ENCODE results near the gene CMC4. TPM values are rescaled to one million over a fixed set of nuclear protein-coding genes. Genes with fewer than 3 reads are reported as not detected.
A peak's percentile ranks its signal among the peaks of the same experiment; 100 is the strongest.

The CMC4 gene
- 1 to 10 TPM; 4.1 to 5.6 TPM for total RNA-seq

GRCh38 chrX:155070975-155071693 is at the start of gene CMC4, which contains the start of the genes BRCC3 and MTCP1:
Gene CMC4 (minus strand): TSS chrX:155071136. CDS start chrX:155064023, 7,113 bp downstream.
Gene BRCC3 (plus strand): TSS chrX:155071508. CDS start chrX:155071528, 20 bp downstream.
Gene MTCP1 (minus strand): TSS chrX:155071136. CDS start chrX:155066010, 5,126 bp downstream.
- Mint-ChIP-seq H3K27me3 (ENCODE audit: low read depth) (no peaks in the 10 kb centered on the region), H3K27ac (peak within 1 kb of the TSS; percentile 92), H3K36me3 (ENCODE audit: low read depth) (peaks cover 34% of the 10 kb centered on the region), H3K4me3 (peak within 1 kb of the TSS; percentile 91), H3K9me3 (ENCODE audit: insufficient read depth) (no peaks in the 10 kb centered on the region), H3K4me1 (ENCODE audit: low read depth) (peaks cover 44% of the 10 kb centered on the region)
- ChIA-PET CTCF (interaction anchor here (2.8 kb wide), 1 partner anchor 13 kb away, joined by 16 read pairs; no protein-coding TSS in a partner anchor), POLR2A (interaction anchor here (0.9 to 1.2 kb wide), 2 partner anchors 9 to 44 kb away, joined by 3 to 4 read pairs (median 3); partner anchors contain the start of gene FUNDC2)
- peak; percentile 93 for ATAC-seq
- DNase-seq = peak; percentile 82

GRCh38 chrX:155115174-155115819 is 44.4 kb upstream of the CMC4 start:
- Mint-ChIP-seq H3K9me3 (ENCODE audit: insufficient read depth) (no peaks in the 10 kb centered on the region), H3K27ac (no peak overlapping the region), H3K4me3 (no peak overlapping the region), H3K4me1 (ENCODE audit: low read depth) (no peaks in the 10 kb centered on the region), H3K36me3 (ENCODE audit: low read depth) (peaks cover 37% of the 10 kb centered on the region), H3K27me3 (ENCODE audit: low read depth) (no peaks in the 10 kb centered on the region)
- ATAC-seq (no peak), DNase-seq (no peak)
- POLR2A ChIA-PET = no interaction called here
- CTCF ChIA-PET = no interaction called here

GRCh38 chrX:155113097-155113496 is 42.2 kb upstream of the CMC4 start:
- H3K36me3 Mint-ChIP-seq (ENCODE audit: low read depth) = peaks cover 37% of the 10 kb centered on the region
- ChIA-PET CTCF (no interaction called here), POLR2A (no interaction called here)
- H3K27ac Mint-ChIP-seq = no peak overlapping the region
- no peaks in the 10 kb centered on the region for H3K4me1 Mint-ChIP-seq (ENCODE audit: low read depth)
- DNase-seq (no peak), ATAC-seq (no peak)
- H3K4me3 Mint-ChIP-seq = no peak overlapping the region
- no peaks in the 10 kb centered on the region for H3K27me3 Mint-ChIP-seq (ENCODE audit: low read depth)
- H3K9me3 Mint-ChIP-seq (ENCODE audit: insufficient read depth) = no peaks in the 10 kb centered on the region

- POLR2A ChIA-PET = no interaction called here
- Mint-ChIP-seq H3K36me3 (ENCODE audit: low read depth) (peaks cover 44% of the 10 kb centered on the region), H3K27ac (no peak overlapping the region), H3K27me3 (ENCODE audit: low read depth) (no peaks in the 10 kb centered on the region), H3K4me3 (no peak overlapping the region), H3K9me3 (ENCODE audit: insufficient read depth) (no peaks in the 10 kb centered on the region), H3K4me1 (ENCODE audit: low read depth) (no peaks in the 10 kb centered on the region)
- no peak for DNase-seq
- ATAC-seq = no peak
- CTCF ChIA-PET = no interaction called here
Measured at GRCh38 chrX:155112171-155112570, 41.2 kb upstream of the CMC4 start.

GRCh38 chrX:155108427-155108826 is 37.5 kb upstream of the CMC4 start:
- Mint-ChIP-seq H3K27me3 (ENCODE audit: low read depth) (no peaks in the 10 kb centered on the region), H3K36me3 (ENCODE audit: low read depth) (peaks cover 45% of the 10 kb centered on the region), H3K27ac (no peak overlapping the region), H3K4me3 (no peak overlapping the region), H3K9me3 (ENCODE audit: insufficient read depth) (no peaks in the 10 kb centered on the region), H3K4me1 (ENCODE audit: low read depth) (no peaks in the 10 kb centered on the region)
- POLR2A ChIA-PET = no interaction called here
- CTCF ChIA-PET = no interaction called here
- DNase-seq = no peak
- ATAC-seq = no peak

GRCh38 chrX:155105919-155106318 is 35.0 kb upstream of the CMC4 start:
- H3K27ac Mint-ChIP-seq = no peak overlapping the region
- DNase-seq = no peak

GRCh38 chrX:155094468-155095061 is 23.6 kb upstream of the CMC4 start:
- H3K36me3 Mint-ChIP-seq (ENCODE audit: low read depth) = peaks cover 28% of the 10 kb centered on the region
- H3K27me3 Mint-ChIP-seq (ENCODE audit: low read depth) = no peaks in the 10 kb centered on the region
- ChIA-PET POLR2A (no interaction called here), CTCF (interaction anchor here (0.7 to 3.7 kb wide), 10 partner anchors 10 to 177 kb away, joined by 3 to 16 read pairs (median 4); partner anchors contain the start of gene VBP1)
- H3K4me1 Mint-ChIP-seq (ENCODE audit: low read depth) = no peaks in the 10 kb centered on the region
- H3K9me3 Mint-ChIP-seq (ENCODE audit: insufficient read depth) = no peaks in the 10 kb centered on the region
- DNase-seq (peak; percentile 39), ATAC-seq (peak; percentile 53)
- no peak overlapping the region for H3K27ac Mint-ChIP-seq
- H3K4me3 Mint-ChIP-seq = no peak overlapping the region

More at GRCh38 chrX:155105919-155106318, 35.0 kb upstream of the CMC4 start:
- ChIA-PET CTCF (interaction anchor here (1.5 kb wide), 1 partner anchor 188 kb away, joined by 3 read pairs; no protein-coding TSS in a partner anchor), POLR2A (no interaction called here)
- H3K9me3 Mint-ChIP-seq (ENCODE audit: insufficient read depth) = no peaks in the 10 kb centered on the region
- no peak for ATAC-seq
- H3K4me3 Mint-ChIP-seq = no peak overlapping the region
- H3K27me3 Mint-ChIP-seq (ENCODE audit: low read depth) = no peaks in the 10 kb centered on the region
- H3K4me1 Mint-ChIP-seq (ENCODE audit: low read depth) = no peaks in the 10 kb centered on the region
- H3K36me3 Mint-ChIP-seq (ENCODE audit: low read depth) = peaks cover 34% of the 10 kb centered on the region

GRCh38 chrX:155086961-155087735 is 16.2 kb upstream of the CMC4 start:
- no peak overlapping the region for H3K27ac Mint-ChIP-seq
- no peaks in the 10 kb centered on the region for H3K4me1 Mint-ChIP-seq (ENCODE audit: low read depth)
- no peaks in the 10 kb centered on the region for H3K9me3 Mint-ChIP-seq (ENCODE audit: insufficient read depth)
- no peaks in the 10 kb centered on the region for H3K27me3 Mint-ChIP-seq (ENCODE audit: low read depth)
- ChIA-PET CTCF (interaction anchor here (0.7 to 2.2 kb wide), 4 partner anchors 10 to 169 kb away, joined by 3 to 11 read pairs (median 8); no protein-coding TSS in a partner anchor), POLR2A (no interaction called here)
- peaks cover 33% of the 10 kb centered on the region for H3K36me3 Mint-ChIP-seq (ENCODE audit: low read depth)
- no peak for ATAC-seq
- no peak for DNase-seq
- H3K4me3 Mint-ChIP-seq = no peak overlapping the region

- ATAC-seq = peak; percentile 64
- peak; percentile 45 for DNase-seq
- POLR2A ChIA-PET = no interaction called here
- peaks cover 35% of the 10 kb centered on the region for H3K36me3 Mint-ChIP-seq (ENCODE audit: low read depth)
- H3K4me3 Mint-ChIP-seq = no peak overlapping the region
- no peaks in the 10 kb centered on the region for H3K27me3 Mint-ChIP-seq (ENCODE audit: low read depth)
- CTCF ChIA-PET = interaction anchor here (0.7 to 2.2 kb wide), 4 partner anchors 9 to 168 kb away, joined by 3 to 11 read pairs (median 8); no protein-coding TSS in a partner anchor
- H3K4me1 Mint-ChIP-seq (ENCODE audit: low read depth) = no peaks in the 10 kb centered on the region
- no peak overlapping the region for H3K27ac Mint-ChIP-seq
- no peaks in the 10 kb centered on the region for H3K9me3 Mint-ChIP-seq (ENCODE audit: insufficient read depth)
Measured at GRCh38 chrX:155086202-155086840, 15.4 kb upstream of the CMC4 start.

GRCh38 chrX:155071694-155072280 is 851 bp upstream of the CMC4 start:
- POLR2A ChIA-PET = interaction anchor here (0.9 to 1.2 kb wide), 2 partner anchors 10 to 45 kb away, joined by 3 to 4 read pairs; partner anchors contain the start of gene FUNDC2
- peak; percentile 24 for DNase-seq
- H3K9me3 Mint-ChIP-seq (ENCODE audit: insufficient read depth) = no peaks in the 10 kb centered on the region

More at GRCh38 chrX:155071694-155072280, 851 bp upstream of the CMC4 start:
- Mint-ChIP-seq H3K4me1 (ENCODE audit: low read depth) (peaks cover 43% of the 10 kb centered on the region), H3K27ac (peak overlapping the region; percentile 92), H3K4me3 (peak overlapping the region; percentile 91), H3K36me3 (ENCODE audit: low read depth) (peaks cover 34% of the 10 kb centered on the region), H3K27me3 (ENCODE audit: low read depth) (no peaks in the 10 kb centered on the region)
- no peak for ATAC-seq
- CTCF ChIA-PET = no interaction called here
